ENCODE measurements around the gene LAMB1. TPM values are rescaled to one million over a fixed set of nuclear protein-coding genes. Genes with fewer than 3 reads are reported as not detected.

LAMB1 gene
- total RNA-seq, 3 donors from 2014 or later = 82.0 to 165 (median 148) TPM

- no peaks in the 10 kb centered on the region for H3K36me3 ChIP-seq (ENCODE audit: low read depth)
- ATAC-seq (no peak), DNase-seq (no peak)
- H3K4me1 ChIP-seq (ENCODE audit: low read depth) = no peaks in the 10 kb centered on the region
- H3K9me3 ChIP-seq = no peaks in the 10 kb centered on the region
- H3K4me3 ChIP-seq = no peak overlapping the region
- intact Hi-C loops (cut with DNase I, micrococcal nuclease) = no loop called here
- TF ChIP-seq CTCF (IDR thresholded peaks at IDR 0.05) = no peak
Measured at GRCh38 chr7:107946881-107947280, 56.1 kb downstream of the LAMB1 start.

GRCh38 chr7:107946451-107946850 is 56.5 kb downstream of the LAMB1 start:
- Histone ChIP-seq H3K9me3 (no peaks in the 10 kb centered on the region), H3K4me1 (ENCODE audit: low read depth) (no peaks in the 10 kb centered on the region), H3K4me3 (no peak overlapping the region), H3K36me3 (ENCODE audit: low read depth) (no peaks in the 10 kb centered on the region)
- intact Hi-C loops (cut with DNase I, micrococcal nuclease) = no loop called here
- ATAC-seq (no peak), DNase-seq (no peak)
- no peak for TF ChIP-seq CTCF (IDR thresholded peaks at IDR 0.05)

GRCh38 chr7:107945332-107945731 is 57.6 kb downstream of the LAMB1 start:
- Histone ChIP-seq H3K4me1 (ENCODE audit: low read depth) (no peaks in the 10 kb centered on the region), H3K9me3 (no peaks in the 10 kb centered on the region), H3K36me3 (ENCODE audit: low read depth) (no peaks in the 10 kb centered on the region), H3K4me3 (no peak overlapping the region)
- DNase-seq (no peak), ATAC-seq (no peak)
- intact Hi-C loops (cut with DNase I, micrococcal nuclease) = no loop called here
- no peak for TF ChIP-seq CTCF (IDR thresholded peaks at IDR 0.05)

GRCh38 chr7:107944411-107945169 is 58.4 kb downstream of the LAMB1 start:
- no peak for TF ChIP-seq CTCF (IDR thresholded peaks at IDR 0.05)
- no peaks in the 10 kb centered on the region for H3K4me1 ChIP-seq (ENCODE audit: low read depth)
- intact Hi-C loops (cut with DNase I, micrococcal nuclease) = no loop called here
- H3K4me3 ChIP-seq = no peak overlapping the region
- ATAC-seq (no peak), DNase-seq (no peak)
- no peaks in the 10 kb centered on the region for H3K9me3 ChIP-seq
- no peaks in the 10 kb centered on the region for H3K36me3 ChIP-seq (ENCODE audit: low read depth)

- intact Hi-C loops (cut with DNase I, micrococcal nuclease) = no loop called here
- no peak for TF ChIP-seq CTCF (IDR thresholded peaks at IDR 0.05)
Measured at GRCh38 chr7:107943018-107943417, 59.9 kb downstream of the LAMB1 start.

More at GRCh38 chr7:107943018-107943417, 59.9 kb downstream of the LAMB1 start:
- Histone ChIP-seq H3K4me1 (ENCODE audit: low read depth) (no peaks in the 10 kb centered on the region), H3K9me3 (no peaks in the 10 kb centered on the region), H3K36me3 (ENCODE audit: low read depth) (no peaks in the 10 kb centered on the region), H3K4me3 (no peak overlapping the region)
- ATAC-seq (no peak), DNase-seq (no peak)
